NCI-H345 treated with DMSO at 0.1 percent for 48 hours (cell line): ENCODE measurements around the gene RARA.
"Not testable (repeated sequence)": the region's sequence is repeated elsewhere in the genome, so short reads cannot be mapped to it uniquely, and the experiment has no call there.

Experiments used
- DNase-seq: peaks from one replicate; lab custom pipeline; 2025; ENCODE audit not compliant: unreplicated experiment; lab: John Stamatoyannopoulos, UW

The RARA gene

GRCh38 chr17:40372644-40373043 is 63.7 kb downstream of the RARA start:
- not testable (repeated sequence) for DNase-seq

GRCh38 chr17:40373324-40373723 is 64.3 kb downstream of the RARA start:
- DNase-seq, result no peak

GRCh38 chr17:40373999-40374398 is 65.0 kb downstream of the RARA start:
- DNase-seq, result no peak

GRCh38 chr17:40374821-40375498 is 66.0 kb downstream of the RARA start:
- DNase-seq, result no peak

- DNase-seq, result not testable (repeated sequence)
Measured at GRCh38 chr17:40375786-40376185, 66.8 kb downstream of the RARA start.

GRCh38 chr17:40376541-40376940 is 67.6 kb downstream of the RARA start:
- not testable (repeated sequence) for DNase-seq

- no peak for DNase-seq
Measured at GRCh38 chr17:40377832-40378231, 68.9 kb downstream of the RARA start.

GRCh38 chr17:40378966-40379365 is 70.0 kb downstream of the RARA start:
- no peak for DNase-seq

GRCh38 chr17:40382251-40382650 is 73.3 kb downstream of the RARA start:
- no peak for DNase-seq

GRCh38 chr17:40386555-40386954 is 77.6 kb downstream of the RARA start:
- not testable (repeated sequence) for DNase-seq

- DNase-seq, result no peak
Measured at GRCh38 chr17:40399185-40399584, 90.2 kb downstream of the RARA start.

GRCh38 chr17:40402668-40403067 is 93.7 kb downstream of the RARA start:
- DNase-seq, result no peak

GRCh38 chr17:40404003-40404402 is 95.0 kb downstream of the RARA start:
- no peak for DNase-seq
